Muscle of leg (tissue), 11 donors: Measurements from ENCODE around the gene VPS35L. TPM values are rescaled to one million over a fixed set of nuclear protein-coding genes. Genes with fewer than 3 reads are reported as not detected.
A peak's percentile ranks its signal among the peaks of the same experiment; 100 is the strongest.

Experiments used
- DNase-seq: peaks from one replicate; pipeline ENCODE4 v3.0.0; 2013
- H3K27ac ChIP-seq: one replicate; pipeline ENCODE4 v1.5.1; 2013; ENCODE audit warnings: mild to moderate bottlenecking, low read length, control low read depth
- H3K27me3 ChIP-seq: one replicate; pipeline ENCODE4 v1.6.1; 2013; ENCODE audit warnings: low read length; ENCODE audit not compliant: control insufficient read depth, insufficient read depth
- H3K36me3 ChIP-seq: one replicate; pipeline ENCODE4 v1.6.1; 2013; ENCODE audit warnings: low read length; ENCODE audit not compliant: control insufficient read depth, insufficient read depth
- H3K4me1 ChIP-seq: one replicate; pipeline ENCODE4 v1.6.1; 2013; ENCODE audit warnings: low read length; ENCODE audit not compliant: control insufficient read depth, insufficient read depth
- H3K4me3 ChIP-seq: one replicate; pipeline ENCODE4 v1.5.1; 2013; ENCODE audit warnings: low read length, control low read depth
- H3K9me3 ChIP-seq: replicated peaks from 2 replicates; pipeline ENCODE4 v1.6.1; 2013; ENCODE audit warnings: low read depth, low read length; ENCODE audit not compliant: control insufficient read depth
- WGBS: methylation state at CpG from one replicate; pipeline ENCODE4 v1.1.5; 2013; ENCODE audit warnings: missing lambda C conversion rate; ENCODE audit not compliant: insufficient coverage; 5-methylcytosine and 5-hydroxymethylcytosine counted together
- polyA plus RNA-seq, 8 donors: library from polyadenylated mRNA; unstranded; fragments of 120-200 nt; gene quantifications; one replicate each; pipeline versions ENCODE4 v1.2.1 to v1.2.3, GENCODE V29; 2013; ENCODE audit warnings: inconsistent platforms in 1 of 8, low replicate concordance in 1 of 8; ENCODE audit not compliant: insufficient read length in 8 of 8, insufficient read depth in 1 of 8
- total RNA-seq: library from RNA; stranded (reverse); fragments of 120-200 nt; gene quantifications from one replicate; pipeline ENCODE4 v1.2.4, GENCODE V29; 2013

Gene VPS35L
- total and polyA plus RNA-seq, 9 donors, result 23.6 to 39.8 (median 34.3) TPM

- peaks cover 2% of the 10 kb centered on the region for H3K9me3 ChIP-seq
- H3K4me3 ChIP-seq, result no peak overlapping the region
- H3K27ac ChIP-seq, result no peak overlapping the region
- no peaks in the 10 kb centered on the region for H3K27me3 ChIP-seq
- H3K4me1 ChIP-seq, result peaks cover 39% of the 10 kb centered on the region
- peaks cover 65% of the 10 kb centered on the region for H3K36me3 ChIP-seq
- DNase-seq, result no peak
- 72% methylated on average over 6 of the region's 7 CpGs for WGBS
Measured at GRCh38 chr16:19687279-19687678, 131.8 kb downstream of the VPS35L start.

- peaks cover 39% of the 10 kb centered on the region for H3K4me1 ChIP-seq
- peaks cover 63% of the 10 kb centered on the region for H3K36me3 ChIP-seq
- peaks cover under 1% of the 10 kb centered on the region for H3K9me3 ChIP-seq
- H3K27ac ChIP-seq, result peak overlapping the region; percentile 42
- H3K4me3 ChIP-seq, result no peak overlapping the region
- no peak for DNase-seq
- no peaks in the 10 kb centered on the region for H3K27me3 ChIP-seq
- 89% methylated on average over 17 of the region's 18 CpGs for WGBS
Measured at GRCh38 chr16:19688396-19689024, 133.0 kb downstream of the VPS35L start.

GRCh38 chr16:19689342-19689741, 133.8 kb downstream of the VPS35L start:
- H3K9me3 ChIP-seq, result no peaks in the 10 kb centered on the region
- no peaks in the 10 kb centered on the region for H3K27me3 ChIP-seq
- peaks cover 39% of the 10 kb centered on the region for H3K4me1 ChIP-seq
- WGBS, result 96% methylated on average over 4 of the region's 5 CpGs
- no peak for DNase-seq
- H3K27ac ChIP-seq, result no peak overlapping the region
- H3K4me3 ChIP-seq, result no peak overlapping the region
- H3K36me3 ChIP-seq, result peaks cover 55% of the 10 kb centered on the region

- Histone ChIP-seq H3K27me3 (no peaks in the 10 kb centered on the region), H3K4me1 (peaks cover 39% of the 10 kb centered on the region), H3K27ac (peak overlapping the region; percentile 42), H3K9me3 (no peaks in the 10 kb centered on the region), H3K36me3 (peaks cover 55% of the 10 kb centered on the region), H3K4me3 (no peak overlapping the region)
- 39% methylated on average over 3 of the region's 4 CpGs for WGBS
- peak; percentile 48 for DNase-seq
Measured at GRCh38 chr16:19690196-19690595, 134.7 kb downstream of the VPS35L start.

- peaks cover 45% of the 10 kb centered on the region for H3K36me3 ChIP-seq
- no peak overlapping the region for H3K27ac ChIP-seq
- DNase-seq, result peak; percentile 32
- no peaks in the 10 kb centered on the region for H3K27me3 ChIP-seq
- H3K9me3 ChIP-seq, result no peaks in the 10 kb centered on the region
- peaks cover 32% of the 10 kb centered on the region for H3K4me1 ChIP-seq
- 66% methylated on average over 12 of the region's 14 CpGs for WGBS
- H3K4me3 ChIP-seq, result no peak overlapping the region
Measured at GRCh38 chr16:19691161-19691711, 135.7 kb downstream of the VPS35L start.

GRCh38 chr16:19694989-19695388, 139.5 kb downstream of the VPS35L start:
- Histone ChIP-seq H3K27me3 (no peaks in the 10 kb centered on the region), H3K36me3 (peaks cover 52% of the 10 kb centered on the region), H3K4me1 (peaks cover 27% of the 10 kb centered on the region), H3K27ac (no peak overlapping the region), H3K4me3 (no peak overlapping the region), H3K9me3 (no peaks in the 10 kb centered on the region)
- WGBS, result 100% methylated on average over 2 of the region's 8 CpGs
- no peak for DNase-seq

GRCh38 chr16:19696328-19696727, 140.8 kb downstream of the VPS35L start:
- Histone ChIP-seq H3K4me3 (no peak overlapping the region), H3K4me1 (peaks cover 17% of the 10 kb centered on the region), H3K36me3 (peaks cover 46% of the 10 kb centered on the region), H3K9me3 (no peaks in the 10 kb centered on the region), H3K27ac (peak overlapping the region; percentile 81), H3K27me3 (no peaks in the 10 kb centered on the region)
- 10% methylated on average over 2 of the region's 10 CpGs for WGBS
- peak; percentile 86 for DNase-seq

GRCh38 chr16:19696961-19697360, 141.5 kb downstream of the VPS35L start:
- Histone ChIP-seq H3K27ac (peak overlapping the region; percentile 81), H3K4me1 (peaks cover 17% of the 10 kb centered on the region), H3K27me3 (no peaks in the 10 kb centered on the region), H3K9me3 (no peaks in the 10 kb centered on the region), H3K4me3 (no peak overlapping the region), H3K36me3 (peaks cover 44% of the 10 kb centered on the region)
- WGBS, result 97% methylated on average over 12 of the region's 15 CpGs
- no peak for DNase-seq

GRCh38 chr16:19697756-19698318, 142.3 kb downstream of the VPS35L start:
- DNase-seq, result no peak
- peaks cover 17% of the 10 kb centered on the region for H3K4me1 ChIP-seq

GRCh38 chr16:19698480-19699465, 143.3 kb downstream of the VPS35L start:
- Histone ChIP-seq H3K27me3 (no peaks in the 10 kb centered on the region), H3K27ac (no peak overlapping the region), H3K36me3 (peaks cover 47% of the 10 kb centered on the region), H3K9me3 (no peaks in the 10 kb centered on the region), H3K4me3 (no peak overlapping the region), H3K4me1 (peaks cover 17% of the 10 kb centered on the region)
- no peak for DNase-seq
- WGBS, result 78% methylated on average over 14 of the region's 19 CpGs

More at GRCh38 chr16:19697756-19698318, 142.3 kb downstream of the VPS35L start:
- WGBS, result 95% methylated on average over 6 of the region's 8 CpGs
- no peaks in the 10 kb centered on the region for H3K27me3 ChIP-seq
- H3K9me3 ChIP-seq, result no peaks in the 10 kb centered on the region
- no peak overlapping the region for H3K27ac ChIP-seq
- peaks cover 42% of the 10 kb centered on the region for H3K36me3 ChIP-seq
- no peak overlapping the region for H3K4me3 ChIP-seq
